GM23338 (cell line): ENCODE data around the gene ADAM15. TPM values are rescaled to one million over a fixed set of nuclear protein-coding genes. Genes with fewer than 3 reads are reported as not detected.

ENCODE experiments used
- ATAC-seq: fragments of 200-7000 bp; cut with Tn5 transposase; 3 replicates; pipeline ENCODE4 v1.9.1; 2020
- DNase-seq: peaks from one replicate; pipeline ENCODE4 v3.0.0-alpha.2; 2015; ENCODE audit warnings: low spot score
- H2AFZ ChIP-seq: fragments of 200-600 bp; sonication (generic); 2 replicates; pipeline ENCODE4 v1.8.0; 2016; ENCODE audit warnings: antibody characterized with exemption, mild to moderate bottlenecking, moderate library complexity
- H3F3A ChIP-seq: fragments of 200-600 bp; sonication (generic); replicated peaks from 2 replicates; pipeline ENCODE4 v1.8.0; 2017; ENCODE audit warnings: antibody characterized with exemption, mixed run types, low read depth
- H3K27ac ChIP-seq: fragments of 200-600 bp; sonication (generic); 2 replicates; pipeline ENCODE4 v1.6.1; 2016; ENCODE audit warnings: low read depth
- H3K27me3 ChIP-seq: fragments of 200-600 bp; sonication (generic); 2 replicates; pipeline ENCODE4 v1.8.0; 2016; ENCODE audit warnings: mild to moderate bottlenecking, mixed run types, moderate library complexity; ENCODE audit not compliant: insufficient read depth
- H3K36me3 ChIP-seq: fragments of 200-600 bp; sonication (generic); 2 replicates; pipeline ENCODE4 v1.8.0; 2016; ENCODE audit warnings: mild to moderate bottlenecking; ENCODE audit not compliant: insufficient read depth
- H3K4me1 ChIP-seq: fragments of 200-600 bp; sonication (generic); 2 replicates; pipeline ENCODE4 v1.8.0; 2016; ENCODE audit warnings: mild to moderate bottlenecking, moderate library complexity; ENCODE audit not compliant: insufficient read depth
- H3K4me2 ChIP-seq: fragments of 200-600 bp; sonication (generic); 2 replicates; pipeline ENCODE4 v1.7.1; 2017; ENCODE audit warnings: mixed run types
- H3K4me3 ChIP-seq: fragments of 200-600 bp; sonication (generic); 2 replicates; pipeline ENCODE4 v1.6.1; 2016; ENCODE audit warnings: mixed run types
- H3K79me2 ChIP-seq: fragments of 200-600 bp; sonication (generic); replicated peaks from 2 replicates; pipeline ENCODE4 v1.8.0; 2017; ENCODE audit warnings: mild to moderate bottlenecking; ENCODE audit not compliant: insufficient read depth
- H3K9me2 ChIP-seq: fragments of 200-600 bp; sonication (generic); 2 replicates; pipeline ENCODE4 v1.8.0; 2017; ENCODE audit not compliant: insufficient read depth
- H4K20me1 ChIP-seq: fragments of 200-600 bp; sonication (generic); replicated peaks from 2 replicates; pipeline ENCODE4 v1.8.0; 2017; ENCODE audit warnings: mild to moderate bottlenecking; ENCODE audit not compliant: insufficient read depth
- H3K27ac Mint-ChIP-seq: 2 replicates; pipeline ENCODE4 v1.8.0; 2020; ENCODE audit warnings: inconsistent platforms, mild to moderate bottlenecking, moderate library complexity, mixed read lengths
- H3K27me3 Mint-ChIP-seq: 3 replicates; pipeline ENCODE4 v1.8.0; 2022; ENCODE audit warnings: low read depth, mild to moderate bottlenecking, moderate library complexity, mixed read lengths, inconsistent platforms; ENCODE audit not compliant: insufficient read depth, poor library complexity
- H3K36me3 Mint-ChIP-seq: 3 replicates; pipeline ENCODE4 v1.8.0; 2021; ENCODE audit warnings: low read depth, mild to moderate bottlenecking, inconsistent platforms, moderate library complexity, mixed read lengths
- H3K4me1 Mint-ChIP-seq: 3 replicates; pipeline ENCODE4 v1.8.0; 2020; ENCODE audit warnings: mild to moderate bottlenecking, inconsistent platforms, mixed read lengths
- H3K4me3 Mint-ChIP-seq: 3 replicates; pipeline ENCODE4 v1.8.0; 2021; ENCODE audit warnings: moderate library complexity, mild to moderate bottlenecking, inconsistent platforms, mixed read lengths
- H3K9me3 Mint-ChIP-seq: 3 replicates; pipeline ENCODE4 v1.8.0; 2020; ENCODE audit warnings: moderate library complexity, mild to moderate bottlenecking, inconsistent platforms, mixed read lengths
- CREB1 ChIP-seq: fragments of 250-450 bp; sonication (Bioruptor Pico); IDR thresholded peaks from 2 replicates; pipeline ENCODE4 v1.5.0; 2020; ENCODE audit warnings: low read depth, mild to moderate bottlenecking, moderate library complexity
- EZH2phosphoT487 ChIP-seq: fragments of 200-600 bp; sonication (generic); IDR thresholded peaks from one replicate; pipeline ENCODE4 v1.8.1; 2018; ENCODE audit warnings: antibody characterized with exemption; ENCODE audit not compliant: unreplicated experiment
- NANOG ChIP-seq: IDR thresholded peaks from 2 replicates; pipeline ENCODE4 v1.6.1; 2016; ENCODE audit warnings: antibody characterized with exemption, borderline replicate concordance
- POLR2AphosphoS5 ChIP-seq: IDR thresholded peaks from 2 replicates; pipeline ENCODE4 v1.6.1; 2016; ENCODE audit warnings: antibody characterized with exemption, low read depth
- STAT1 ChIP-seq: IDR thresholded peaks from one replicate; pipeline ENCODE4 v1.6.1; 2016; ENCODE audit warnings: antibody characterized with exemption; ENCODE audit not compliant: unreplicated experiment
- ZNF114 ChIP-seq: fragments of 250-450 bp; sonication (Bioruptor Pico); IDR thresholded peaks from 2 replicates; pipeline ENCODE4 v1.5.0; 2020; ENCODE audit warnings: mild to moderate bottlenecking, moderate library complexity
- polyA plus RNA-seq: library from polyadenylated mRNA; unstranded; fragments of >200 nt; fragmentation: Nextera tagmentation; extraction: Ambion mirVana; gene quantifications from 2 replicates; pipeline ENCODE4 v1.2.1, GENCODE V29; 2016
- total RNA-seq: library from RNA; depleted of rRNA; stranded (reverse); fragments of >200 nt; shearing (Covaris generic); gene quantifications from 2 replicates; pipeline ENCODE4 v1.2.3, GENCODE V29; 2014
- TF ChIP-seq, protein P1 (sequence below): fragments of 250-450 bp; sonication (Bioruptor Pico); IDR thresholded peaks from 2 replicates; pipeline ENCODE4 v1.5.0; 2020; ENCODE audit warnings: mild to moderate bottlenecking, moderate library complexity
- TF ChIP-seq, protein P2 (sequence below): IDR thresholded peaks from 2 replicates; pipeline ENCODE4 v1.6.1; 2016; ENCODE audit warnings: antibody characterized with exemption

Gene ADAM15
- total and polyA plus RNA-seq, 2 experiments from 2014 or later: 24.2 to 31.1 TPM

DNA sequence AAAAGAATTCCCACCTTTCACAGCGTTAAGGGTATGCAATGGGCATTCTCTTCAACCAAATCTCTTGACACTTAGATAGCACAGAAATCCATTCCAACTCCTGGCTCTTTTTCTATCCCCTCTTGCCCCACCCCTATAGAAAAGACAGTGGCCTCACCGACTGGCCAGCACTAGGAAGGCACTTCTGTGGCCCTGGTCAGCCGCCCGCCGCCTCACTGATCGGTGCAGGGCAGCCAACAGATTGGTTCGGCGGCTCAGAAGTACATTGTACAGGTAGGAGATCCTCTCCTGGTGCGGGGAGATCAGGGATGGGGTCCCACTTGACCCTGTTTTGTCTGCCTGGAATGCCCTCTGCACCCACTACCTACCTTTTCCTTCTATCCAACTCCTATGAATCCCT, 26.8 kb upstream of the ADAM15 start:
- Histone ChIP-seq H2AFZ (no peak overlapping the region), H3K4me1 (no peaks in the 10 kb centered on the region; the same call in 1 of the 2 replicates), H4K20me1 (no peaks in the 10 kb centered on the region), H3K27ac (no peak overlapping the region), H3K27me3 (no peaks in the 10 kb centered on the region), H3K4me2 (no peak overlapping the region), H3K36me3 (no peaks in the 10 kb centered on the region), H3K79me2 (no peaks in the 10 kb centered on the region), H3K9me2 (no peaks in the 10 kb centered on the region), H3F3A (no peaks in the 10 kb centered on the region), H3K4me3 (no peak overlapping the region)
- Mint-ChIP-seq H3K4me3 (no peak overlapping the region), H3K4me1 (peaks cover 19% of the 10 kb centered on the region), H3K36me3 (peaks cover 3% of the 10 kb centered on the region; the same call in 2 of the 3 replicates), H3K27me3 (peaks cover 25% of the 10 kb centered on the region), H3K9me3 (no peaks in the 10 kb centered on the region), H3K27ac (no peak overlapping the region)
- TF ChIP-seq POLR2AphosphoS5 (no peak), STAT1 (no peak), ZNF114 (CRISPR knock-in tag) (no peak), EZH2phosphoT487 (no peak), CREB1 (CRISPR knock-in tag) (no peak), NANOG (no peak)
- TF ChIP-seq, protein P1, sequence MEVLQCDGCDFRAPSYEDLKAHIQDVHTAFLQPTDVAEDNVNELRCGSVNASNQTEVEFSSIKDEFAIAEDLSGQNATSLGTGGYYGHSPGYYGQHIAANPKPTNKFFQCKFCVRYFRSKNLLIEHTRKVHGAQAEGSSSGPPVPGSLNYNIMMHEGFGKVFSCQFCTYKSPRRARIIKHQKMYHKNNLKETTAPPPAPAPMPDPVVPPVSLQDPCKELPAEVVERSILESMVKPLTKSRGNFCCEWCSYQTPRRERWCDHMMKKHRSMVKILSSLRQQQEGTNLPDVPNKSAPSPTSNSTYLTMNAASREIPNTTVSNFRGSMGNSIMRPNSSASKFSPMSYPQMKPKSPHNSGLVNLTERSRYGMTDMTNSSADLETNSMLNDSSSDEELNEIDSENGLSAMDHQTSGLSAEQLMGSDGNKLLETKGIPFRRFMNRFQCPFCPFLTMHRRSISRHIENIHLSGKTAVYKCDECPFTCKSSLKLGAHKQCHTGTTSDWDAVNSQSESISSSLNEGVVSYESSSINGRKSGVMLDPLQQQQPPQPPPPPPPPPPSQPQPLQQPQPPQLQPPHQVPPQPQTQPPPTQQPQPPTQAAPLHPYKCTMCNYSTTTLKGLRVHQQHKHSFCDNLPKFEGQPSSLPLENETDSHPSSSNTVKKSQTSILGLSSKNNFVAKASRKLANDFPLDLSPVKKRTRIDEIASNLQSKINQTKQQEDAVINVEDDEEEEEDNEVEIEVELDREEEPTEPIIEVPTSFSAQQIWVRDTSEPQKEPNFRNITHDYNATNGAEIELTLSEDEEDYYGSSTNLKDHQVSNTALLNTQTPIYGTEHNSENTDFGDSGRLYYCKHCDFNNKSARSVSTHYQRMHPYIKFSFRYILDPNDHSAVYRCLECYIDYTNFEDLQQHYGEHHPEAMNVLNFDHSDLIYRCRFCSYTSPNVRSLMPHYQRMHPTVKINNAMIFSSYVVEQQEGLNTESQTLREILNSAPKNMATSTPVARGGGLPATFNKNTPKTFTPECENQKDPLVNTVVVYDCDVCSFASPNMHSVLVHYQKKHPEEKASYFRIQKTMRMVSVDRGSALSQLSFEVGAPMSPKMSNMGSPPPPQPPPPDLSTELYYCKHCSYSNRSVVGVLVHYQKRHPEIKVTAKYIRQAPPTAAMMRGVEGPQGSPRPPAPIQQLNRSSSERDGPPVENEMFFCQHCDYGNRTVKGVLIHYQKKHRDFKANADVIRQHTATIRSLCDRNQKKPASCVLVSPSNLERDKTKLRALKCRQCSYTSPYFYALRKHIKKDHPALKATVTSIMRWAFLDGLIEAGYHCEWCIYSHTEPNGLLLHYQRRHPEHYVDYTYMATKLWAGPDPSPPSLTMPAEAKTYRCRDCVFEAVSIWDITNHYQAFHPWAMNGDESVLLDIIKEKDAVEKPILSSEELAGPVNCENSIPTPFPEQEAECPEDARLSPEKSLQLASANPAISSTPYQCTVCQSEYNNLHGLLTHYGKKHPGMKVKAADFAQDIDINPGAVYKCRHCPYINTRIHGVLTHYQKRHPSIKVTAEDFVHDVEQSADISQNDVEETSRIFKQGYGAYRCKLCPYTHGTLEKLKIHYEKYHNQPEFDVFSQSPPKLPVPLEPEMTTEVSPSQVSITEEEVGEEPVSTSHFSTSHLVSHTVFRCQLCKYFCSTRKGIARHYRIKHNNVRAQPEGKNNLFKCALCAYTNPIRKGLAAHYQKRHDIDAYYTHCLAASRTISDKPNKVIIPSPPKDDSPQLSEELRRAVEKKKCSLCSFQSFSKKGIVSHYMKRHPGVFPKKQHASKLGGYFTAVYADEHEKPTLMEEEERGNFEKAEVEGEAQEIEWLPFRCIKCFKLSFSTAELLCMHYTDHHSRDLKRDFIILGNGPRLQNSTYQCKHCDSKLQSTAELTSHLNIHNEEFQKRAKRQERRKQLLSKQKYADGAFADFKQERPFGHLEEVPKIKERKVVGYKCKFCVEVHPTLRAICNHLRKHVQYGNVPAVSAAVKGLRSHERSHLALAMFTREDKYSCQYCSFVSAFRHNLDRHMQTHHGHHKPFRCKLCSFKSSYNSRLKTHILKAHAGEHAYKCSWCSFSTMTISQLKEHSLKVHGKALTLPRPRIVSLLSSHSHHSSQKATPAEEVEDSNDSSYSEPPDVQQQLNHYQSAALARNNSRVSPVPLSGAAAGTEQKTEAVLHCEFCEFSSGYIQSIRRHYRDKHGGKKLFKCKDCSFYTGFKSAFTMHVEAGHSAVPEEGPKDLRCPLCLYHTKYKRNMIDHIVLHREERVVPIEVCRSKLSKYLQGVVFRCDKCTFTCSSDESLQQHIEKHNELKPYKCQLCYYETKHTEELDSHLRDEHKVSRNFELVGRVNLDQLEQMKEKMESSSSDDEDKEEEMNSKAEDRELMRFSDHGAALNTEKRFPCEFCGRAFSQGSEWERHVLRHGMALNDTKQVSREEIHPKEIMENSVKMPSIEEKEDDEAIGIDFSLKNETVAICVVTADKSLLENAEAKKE: no peak
- TF ChIP-seq, protein P2, sequence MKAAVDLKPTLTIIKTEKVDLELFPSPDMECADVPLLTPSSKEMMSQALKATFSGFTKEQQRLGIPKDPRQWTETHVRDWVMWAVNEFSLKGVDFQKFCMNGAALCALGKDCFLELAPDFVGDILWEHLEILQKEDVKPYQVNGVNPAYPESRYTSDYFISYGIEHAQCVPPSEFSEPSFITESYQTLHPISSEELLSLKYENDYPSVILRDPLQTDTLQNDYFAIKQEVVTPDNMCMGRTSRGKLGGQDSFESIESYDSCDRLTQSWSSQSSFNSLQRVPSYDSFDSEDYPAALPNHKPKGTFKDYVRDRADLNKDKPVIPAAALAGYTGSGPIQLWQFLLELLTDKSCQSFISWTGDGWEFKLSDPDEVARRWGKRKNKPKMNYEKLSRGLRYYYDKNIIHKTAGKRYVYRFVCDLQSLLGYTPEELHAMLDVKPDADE: no peak
- DNase-seq (no peak), ATAC-seq (no peak)
